ENCODE results near the gene KLRC1. TPM values are rescaled to one million over a fixed set of nuclear protein-coding genes. Genes with fewer than 3 reads are reported as not detected.
"Not testable (repeated sequence)": the region's sequence is repeated elsewhere in the genome, so short reads cannot be mapped to it uniquely, and the experiment has no call there.

The KLRC1 gene
- total RNA-seq = 10 to 100 TPM; 15.9 to 17.8 TPM

DNA sequence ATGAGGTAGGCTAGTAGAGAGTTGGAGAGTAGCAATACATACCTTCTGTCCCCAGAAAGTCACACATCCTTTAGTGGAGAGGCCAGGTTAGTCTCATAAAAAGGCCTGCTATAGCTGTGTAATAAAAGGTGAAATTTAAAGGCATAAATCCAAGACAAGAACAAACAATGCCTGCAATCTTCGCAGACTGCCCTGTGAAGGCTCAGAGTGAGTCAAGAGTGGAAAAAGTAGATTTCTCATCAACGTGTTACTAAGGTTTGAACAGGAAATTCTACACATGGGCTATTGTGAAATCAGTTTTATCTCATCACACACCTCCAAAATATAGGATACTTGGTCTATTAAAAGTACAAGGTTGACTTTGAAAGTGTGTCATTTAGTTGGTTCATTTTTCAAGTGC, at the start of gene KLRC1:
Gene KLRC1 (minus strand): TSS at position 222 of the 400 bp plus-strand sequence. CDS start 2,221 bp downstream, outside the sequence.
- Mint-ChIP-seq H3K4me1 (peaks cover 14% of the 10 kb centered on the region), H3K36me3 (peaks cover 44% of the 10 kb centered on the region), H3K27me3 (no peaks in the 10 kb centered on the region), H3K4me3 (peak within 1 kb of the TSS; percentile 41), H3K9me3 (ENCODE audit: low read depth) (peaks cover 18% of the 10 kb centered on the region), H3K27ac (peak within 1 kb of the TSS; percentile 61)
- CTCF ChIA-PET = no interaction called here
- ATAC-seq (peak; percentile 35), DNase-seq (no peak)

GRCh38 chr12:10501030-10501429, 47.9 kb upstream of the KLRC1 start:
- Mint-ChIP-seq H3K27ac (peak overlapping the region; percentile 77), H3K4me3 (peak overlapping the region; percentile 60), H3K4me1 (peaks cover 50% of the 10 kb centered on the region), H3K27me3 (no peaks in the 10 kb centered on the region), H3K9me3 (ENCODE audit: low read depth) (peaks cover 4% of the 10 kb centered on the region), H3K36me3 (peaks cover 17% of the 10 kb centered on the region)
- CTCF ChIA-PET = interaction anchor here (1.4 to 1.9 kb wide), 3 partner anchors 135 to 348 kb away, joined by 3 to 14 read pairs (median 4); no protein-coding TSS in a partner anchor
- ATAC-seq = no peak
- no peak for DNase-seq

GRCh38 chr12:10498042-10498441, 44.9 kb upstream of the KLRC1 start:
- peaks cover 57% of the 10 kb centered on the region for H3K4me1 Mint-ChIP-seq
- H3K4me3 Mint-ChIP-seq = peak overlapping the region; percentile 42
- H3K27ac Mint-ChIP-seq = peak overlapping the region; percentile 94

DNA sequence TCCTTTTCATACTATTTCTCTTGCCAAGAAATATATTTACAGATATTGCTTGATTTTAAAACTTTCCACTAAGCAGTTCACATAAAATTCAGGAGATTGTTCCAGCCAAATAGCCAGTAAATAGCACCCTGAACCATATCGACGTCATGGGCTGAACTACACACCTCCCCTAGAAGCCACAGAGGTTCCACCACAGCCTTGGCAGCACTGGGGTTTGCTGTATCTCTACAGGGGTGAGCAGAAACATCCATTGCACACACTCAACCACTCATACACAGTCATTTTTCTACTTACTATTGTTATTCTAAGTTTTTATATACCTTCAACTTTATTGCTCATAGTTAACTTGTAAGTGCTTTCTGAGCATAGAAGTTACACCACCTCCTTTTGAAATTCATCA, 44.4 kb upstream of the KLRC1 start:
- DNase-seq = peak; percentile 95
- peak overlapping the region; percentile 42 for H3K4me3 Mint-ChIP-seq
- CTCF ChIA-PET = interaction anchor here (1.3 to 1.6 kb wide), 3 partner anchors 105 to 253 kb away, joined by 3 to 4 read pairs (median 4); no protein-coding TSS in a partner anchor

More at GRCh38 chr12:10498042-10498441, 44.9 kb upstream of the KLRC1 start:
- DNase-seq = no peak
- CTCF ChIA-PET = interaction anchor here (1.3 to 1.6 kb wide), 3 partner anchors 105 to 252 kb away, joined by 3 to 4 read pairs (median 4); no protein-coding TSS in a partner anchor
- peak; percentile 55 for ATAC-seq
- Mint-ChIP-seq H3K36me3 (peaks cover 19% of the 10 kb centered on the region), H3K9me3 (ENCODE audit: low read depth) (peaks cover 2% of the 10 kb centered on the region), H3K27me3 (no peaks in the 10 kb centered on the region)

GRCh38 chr12:10491766-10492165, 38.6 kb upstream of the KLRC1 start:
- H3K4me3 Mint-ChIP-seq = no peak overlapping the region
- H3K9me3 Mint-ChIP-seq (ENCODE audit: low read depth) = peaks cover 2% of the 10 kb centered on the region
- ATAC-seq = no peak
- no peak for DNase-seq
- peaks cover 30% of the 10 kb centered on the region for H3K36me3 Mint-ChIP-seq
- CTCF ChIA-PET = no interaction called here
- H3K27me3 Mint-ChIP-seq = no peaks in the 10 kb centered on the region
- H3K27ac Mint-ChIP-seq = no peak overlapping the region
- H3K4me1 Mint-ChIP-seq = peaks cover 34% of the 10 kb centered on the region

More for the DNA sequence above, 44.4 kb upstream of the KLRC1 start:
- Mint-ChIP-seq H3K4me1 (peaks cover 55% of the 10 kb centered on the region), H3K27me3 (no peaks in the 10 kb centered on the region), H3K9me3 (ENCODE audit: low read depth) (no peaks in the 10 kb centered on the region), H3K27ac (peak overlapping the region; percentile 94), H3K36me3 (peaks cover 18% of the 10 kb centered on the region)
- ATAC-seq = peak; percentile 97

DNA sequence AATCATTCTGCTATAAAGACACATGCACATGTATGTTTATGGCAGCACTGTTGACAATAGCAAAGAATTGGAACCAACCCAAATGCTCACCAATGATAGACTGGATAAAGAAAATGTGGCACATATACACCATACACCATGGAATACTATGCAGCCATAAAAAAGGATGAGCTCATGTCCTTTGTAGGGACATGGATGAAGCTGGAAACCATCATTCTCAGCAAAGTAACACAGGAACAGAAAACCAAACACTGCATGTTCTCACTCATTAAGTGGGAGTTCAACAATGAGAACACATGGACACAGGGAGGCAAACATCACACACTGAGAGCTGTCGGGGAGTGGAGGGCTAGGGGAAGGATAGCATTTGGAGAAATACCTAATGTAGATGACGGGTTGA, 34.2 kb upstream of the KLRC1 start:
- ATAC-seq, DNase-seq, CTCF ChIA-PET, H3K27ac Mint-ChIP-seq, H3K27me3 Mint-ChIP-seq, H3K4me3 Mint-ChIP-seq: not testable (repeated sequence)
- Mint-ChIP-seq H3K36me3 (peaks cover 49% of the 10 kb centered on the region), H3K9me3 (ENCODE audit: low read depth) (peaks cover 23% of the 10 kb centered on the region), H3K4me1 (peaks cover 22% of the 10 kb centered on the region)

- peaks cover 46% of the 10 kb centered on the region for H3K36me3 Mint-ChIP-seq
- peak; percentile 49 for DNase-seq
- H3K4me1 Mint-ChIP-seq = peaks cover 19% of the 10 kb centered on the region
- CTCF ChIA-PET = interaction anchor here (0.6 to 1.7 kb wide), 2 partner anchors 14 to 127 kb away, joined by 3 to 5 read pairs; no protein-coding TSS in a partner anchor
- H3K27ac Mint-ChIP-seq = peak overlapping the region; percentile 22
- H3K9me3 Mint-ChIP-seq (ENCODE audit: low read depth) = peaks cover 24% of the 10 kb centered on the region
- H3K4me3 Mint-ChIP-seq, H3K27me3 Mint-ChIP-seq, ATAC-seq: not testable (repeated sequence)
Observed at GRCh38 chr12:10481901-10482300, 28.7 kb upstream of the KLRC1 start.

DNA sequence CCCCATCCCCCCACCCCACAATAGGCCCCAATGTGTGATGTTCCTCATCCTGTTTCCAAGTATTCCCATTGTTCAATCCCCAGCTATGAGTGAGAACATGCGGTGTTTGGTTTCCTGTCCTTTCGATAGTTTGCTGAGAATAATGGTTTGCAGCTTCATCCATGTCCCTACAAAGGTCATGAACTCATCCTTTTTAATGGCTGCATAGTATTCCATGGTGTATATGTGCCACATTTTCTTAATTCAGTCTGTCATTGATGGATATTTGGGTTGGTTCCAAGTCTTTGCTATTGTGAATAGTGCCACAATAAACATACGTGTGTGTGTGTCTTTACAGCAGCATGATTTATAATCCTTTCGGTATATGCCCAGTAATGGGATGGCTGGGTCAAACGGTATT, 19.6 kb upstream of the KLRC1 start:
- H3K4me1 Mint-ChIP-seq, CTCF ChIA-PET, H3K4me3 Mint-ChIP-seq, ATAC-seq, DNase-seq, H3K27me3 Mint-ChIP-seq, H3K27ac Mint-ChIP-seq: not testable (repeated sequence)
- Mint-ChIP-seq H3K36me3 (peaks cover 19% of the 10 kb centered on the region), H3K9me3 (ENCODE audit: low read depth) (peaks cover 14% of the 10 kb centered on the region)

- H3K27me3 Mint-ChIP-seq = no peaks in the 10 kb centered on the region
- no peak overlapping the region for H3K27ac Mint-ChIP-seq
- H3K4me1 Mint-ChIP-seq = no peaks in the 10 kb centered on the region
- DNase-seq (no peak), ATAC-seq (no peak)
- CTCF ChIA-PET = no interaction called here
- H3K9me3 Mint-ChIP-seq (ENCODE audit: low read depth) = peaks cover 19% of the 10 kb centered on the region
- peaks cover 17% of the 10 kb centered on the region for H3K36me3 Mint-ChIP-seq
- H3K4me3 Mint-ChIP-seq = no peak overlapping the region
Observed at GRCh38 chr12:10469701-10470100, 16.5 kb upstream of the KLRC1 start.

DNA sequence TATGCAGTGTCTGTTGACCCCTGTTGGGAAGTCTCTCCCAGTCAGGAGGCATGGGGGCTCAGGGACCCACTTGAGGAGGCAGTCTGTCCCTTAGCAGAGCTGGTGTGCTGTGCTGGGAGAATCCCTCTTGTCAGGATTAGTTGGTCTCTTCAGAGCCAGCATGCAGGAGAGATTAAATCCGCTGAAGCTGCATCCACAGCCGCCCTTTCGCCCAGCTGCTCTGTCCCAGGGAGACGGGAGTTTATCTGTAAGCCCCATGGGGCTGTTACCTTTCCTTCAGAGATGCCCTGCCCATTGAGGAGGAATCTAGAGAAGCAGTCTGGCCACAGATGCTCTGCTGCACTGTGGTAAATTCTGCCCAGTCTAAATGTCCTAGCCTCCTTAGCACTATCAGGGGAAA, 13.1 kb upstream of the KLRC1 start:
- CTCF ChIA-PET = no interaction called here
- no peaks in the 10 kb centered on the region for H3K4me1 Mint-ChIP-seq
- no peak for DNase-seq
- H3K36me3 Mint-ChIP-seq = peaks cover 27% of the 10 kb centered on the region
- no peaks in the 10 kb centered on the region for H3K27me3 Mint-ChIP-seq
- ATAC-seq = no peak
- H3K27ac Mint-ChIP-seq = no peak overlapping the region
- peaks cover 23% of the 10 kb centered on the region for H3K9me3 Mint-ChIP-seq (ENCODE audit: low read depth)
- no peak overlapping the region for H3K4me3 Mint-ChIP-seq

GRCh38 chr12:10457760-10458159, 4.6 kb upstream of the KLRC1 start:
- Mint-ChIP-seq H3K27me3 (no peaks in the 10 kb centered on the region), H3K4me3 (no peak overlapping the region), H3K9me3 (ENCODE audit: low read depth) (peaks cover 32% of the 10 kb centered on the region), H3K36me3 (peaks cover 52% of the 10 kb centered on the region), H3K27ac (no peak overlapping the region), H3K4me1 (peaks cover 13% of the 10 kb centered on the region)
- DNase-seq (no peak), ATAC-seq (no peak)
- CTCF ChIA-PET = no interaction called here

GRCh38 chr12:10456856-10457255, 3.7 kb upstream of the KLRC1 start:
- Mint-ChIP-seq H3K4me1 (peaks cover 13% of the 10 kb centered on the region), H3K36me3 (peaks cover 45% of the 10 kb centered on the region), H3K27me3 (no peaks in the 10 kb centered on the region), H3K9me3 (ENCODE audit: low read depth) (peaks cover 31% of the 10 kb centered on the region), H3K27ac (no peak overlapping the region), H3K4me3 (no peak overlapping the region)
- ATAC-seq (no peak), DNase-seq (no peak)
- CTCF ChIA-PET = no interaction called here

GRCh38 chr12:10455766-10456165, 2.6 kb upstream of the KLRC1 start:
- CTCF ChIA-PET = no interaction called here
- DNase-seq = no peak
- no peak for ATAC-seq
- Mint-ChIP-seq H3K4me1 (peaks cover 13% of the 10 kb centered on the region), H3K9me3 (ENCODE audit: low read depth) (peaks cover 29% of the 10 kb centered on the region), H3K27me3 (no peaks in the 10 kb centered on the region), H3K27ac (no peak overlapping the region), H3K36me3 (peaks cover 44% of the 10 kb centered on the region), H3K4me3 (no peak overlapping the region)

GRCh38 chr12:10454531-10454930, 1.4 kb upstream of the KLRC1 start:
- no peak for DNase-seq
- peaks cover 44% of the 10 kb centered on the region for H3K36me3 Mint-ChIP-seq
- H3K27ac Mint-ChIP-seq = peak overlapping the region; percentile 61
- H3K27me3 Mint-ChIP-seq = no peaks in the 10 kb centered on the region
- no peak overlapping the region for H3K4me3 Mint-ChIP-seq
- peaks cover 27% of the 10 kb centered on the region for H3K9me3 Mint-ChIP-seq (ENCODE audit: low read depth)
- ATAC-seq = peak; percentile 35
- CTCF ChIA-PET = no interaction called here
- peaks cover 13% of the 10 kb centered on the region for H3K4me1 Mint-ChIP-seq

Data from activated CD8-positive, alpha-beta memory T cell treated with anti-CD3 and anti-CD28 coated beads, Interleukin-2, amount 10 ng/mL, durations not matched to agents 7 days and 5 days (primary cell).